ENCODE measurements around the gene SUPT6H. TPM values are rescaled to one million over a fixed set of nuclear protein-coding genes. Genes with fewer than 3 reads are reported as not detected.

The SUPT6H gene
- total and polyA plus RNA-seq, 2 of the 8 experiments (the other 6 are each of a cell fraction or from before 2014, with no cell fraction given), result 32.0 to 59.9 TPM

DNA sequence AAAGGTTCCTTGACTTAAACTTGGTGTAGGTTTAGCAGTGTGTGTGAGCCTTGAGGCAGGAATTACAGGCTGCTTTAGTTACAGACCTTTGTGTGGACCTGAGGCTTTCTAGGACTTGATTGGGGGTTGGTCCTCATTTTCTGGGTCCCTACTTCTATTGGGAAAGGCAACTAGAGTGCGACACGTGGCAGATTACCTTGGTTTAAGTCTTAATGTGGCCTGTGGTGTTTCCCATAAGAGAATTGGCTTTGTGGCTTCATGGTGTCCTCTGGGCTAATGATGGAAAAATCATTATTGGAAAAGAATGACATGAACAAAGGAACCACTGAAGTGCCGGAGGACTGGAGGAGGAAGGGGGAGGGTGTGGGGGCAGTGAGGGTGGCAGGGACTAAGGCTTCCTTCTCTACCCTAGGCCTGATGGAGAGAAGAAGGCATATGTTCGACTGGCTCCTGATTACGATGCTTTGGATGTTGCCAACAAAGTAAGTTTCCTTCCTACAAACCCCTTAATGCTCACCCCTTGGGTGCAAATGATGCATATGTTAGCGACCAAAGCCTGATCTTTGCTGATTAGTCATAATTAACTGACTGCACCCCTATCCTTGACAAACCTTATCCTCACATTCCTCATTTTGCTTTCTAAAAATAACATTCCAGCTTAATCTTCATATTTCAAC lies 61.3 kb downstream of the SUPT6H start:
- Histone ChIP-seq H3K23me2 (ENCODE audit: low read depth, low read length) (peaks cover 26% of the 10 kb centered on the region), H3K79me2 (ENCODE audit: control insufficient read depth in 1 of 2, insufficient read depth in 2 of 2, low read length in 2 of 2) (peaks cover 5 to 37% of the 10 kb centered on the region in 2 experiments; a peak in 3 of 4 replicates), H3K4me2 (ENCODE audit: insufficient read depth in 1 of 2, low read depth in 2 of 2, low read length in 2 of 2) (peak overlapping the region; percentile 40 to 87; a peak in 2 of 4 replicates), H2BK15ac (ENCODE audit: low read length) (no peak overlapping the region), H3K14ac (ENCODE audit: insufficient read length) (no peak overlapping the region), H4K91ac (replicated peaks; ENCODE audit: insufficient read length, low read length) (no peak overlapping the region), H2BK12ac (ENCODE audit: low read depth, low read length) (no peak overlapping the region), H3K9me3 (ENCODE audit: insufficient read depth in 2 of 2, low read depth in 1 of 2, low read length in 1 of 2) (no peaks in the 10 kb centered on the region), H3K4ac (replicated peaks; ENCODE audit: insufficient read length, low read depth, low read length) (no peak overlapping the region), H2BK5ac (ENCODE audit: low read depth, low read length) (peak overlapping the region; percentile 7; the same call in 1 of the 2 replicates), H3K56ac (replicated peaks; ENCODE audit: insufficient read length, low read depth, low read length) (no peak overlapping the region), H3K27ac (ENCODE audit: low read depth, low read length) (no peak overlapping the region), H2AK5ac (ENCODE audit: low read depth, low read length) (no peak overlapping the region), H2AFZ (ENCODE audit: low read length) (no peak overlapping the region), H3K27me3 (replicated peaks in 1 of 4; ENCODE audit: control insufficient read depth in 3 of 4, extremely low read depth in 1 of 4, insufficient read depth in 3 of 4, low read length in 3 of 4) (no peaks in the 10 kb centered on the region), H3K4me1 (replicated peaks in 1 of 4; ENCODE audit: control insufficient read depth in 3 of 4, insufficient read depth in 4 of 4, low read length in 3 of 4) (peaks cover 0 to 15% (median 6%) of the 10 kb centered on the region in 4 experiments; a peak in 6 of 7 replicates), H4K5ac (ENCODE audit: insufficient read length, low read depth, low read length) (no peak overlapping the region), H2BK20ac (ENCODE audit: low read length) (no peak overlapping the region), H3K9ac (replicated peaks in 1 of 4; ENCODE audit: extremely low read depth in 1 of 4, low read depth in 3 of 4, low read length in 3 of 4) (no peak overlapping the region; a peak in 1 of 7 replicates), H3K4me3 (ENCODE audit: extremely low read depth in 1 of 4, insufficient read depth in 2 of 4, low read depth in 3 of 4, low read length in 4 of 4) (peak overlapping the region in 1 of 4 experiments; percentile 39; a peak in 1 of 8 replicates), H3K23ac (ENCODE audit: insufficient read length) (no peak overlapping the region), H4K8ac (ENCODE audit: extremely low read depth, insufficient read depth, low read length) (no peak overlapping the region), H2BK120ac (replicated peaks; ENCODE audit: low read depth, low read length) (no peak overlapping the region), H3K79me1 (ENCODE audit: low read depth, low read length) (no peaks in the 10 kb centered on the region; the same call in 1 of the 2 replicates), H4K20me1 (replicated peaks in 1 of 2; ENCODE audit: control insufficient read depth in 1 of 2, insufficient read depth in 2 of 2, low read length in 2 of 2) (peaks cover 6 to 19% of the 10 kb centered on the region in 2 experiments), H3K36me3 (ENCODE audit: control insufficient read depth in 2 of 4, insufficient read depth in 4 of 4, low read length in 3 of 4) (peaks cover 19 to 49% (median 36%) of the 10 kb centered on the region in 4 experiments), H3K18ac (ENCODE audit: extremely low read depth, low read length) (no peak overlapping the region)
- TF ChIP-seq SIN3A (conservative IDR thresholded peaks at IDR 0.05 in 1 of 2, IDR thresholded peaks at IDR 0.05 in 1 of 2; ENCODE audit: low read depth in 1 of 2, low read length in 2 of 2) (no peak), TEAD4 (IDR thresholded peaks at IDR 0.05; ENCODE audit: low read depth, low read length) (no peak), POLR2A (IDR thresholded peaks at IDR 0.05; ENCODE audit: control extremely low read depth in 1 of 2, low read depth in 2 of 2, low read length in 2 of 2) (peak; percentile 6 to 71)
- 85% methylated on average over 5 of the region's 6 CpGs; no CpG with 5 or more reads in 1 of the 2 experiments for WGBS, 2 experiments (ENCODE audit: extremely low coverage in 1 of 2, insufficient coverage in 1 of 2, insufficient read length in 1 of 2, insufficient replicate concordance in 2 of 2, low coverage in 1 of 2, low lambda C conversion rate in 2 of 2, missing lambda C conversion rate in 1 of 2)
- ChIA-PET POLR2A (ENCODE audit: partially characterized antibody) (interaction anchor here (0.7 to 17.6 kb wide), 16 partner anchors 10 to 359 kb away, joined by 3 to 813 read pairs (median 14); partner anchors contain the start of genes BLTP2, DHRS13, FAM222B and FLOT2), CTCF (ENCODE audit: partially characterized antibody) (interaction anchor here (16.9 kb wide), 1 partner anchor 26 kb away, joined by 316 read pairs; no protein-coding TSS in a partner anchor)
- FAIRE-seq (no peak), DNase-seq (ENCODE audit: low read depth in 1 of 2, low spot score in 2 of 2) (no peak)

Measured in H1 (cell line).